ENCODE measurements around the gene ICAM2. TPM values are rescaled to one million over a fixed set of nuclear protein-coding genes. Genes with fewer than 3 reads are reported as not detected.

The ICAM2 gene
- total RNA-seq, 1 experiment from 2014 or later = 0.33 TPM

- ATAC-seq = no peak
- no peak overlapping the region for H3K4me3 Mint-ChIP-seq
- ChIA-PET CTCF (interaction anchor here (0.7 to 1.6 kb wide), 4 partner anchors 15 to 92 kb away, joined by 3 to 4 read pairs (median 3); no protein-coding TSS in a partner anchor), POLR2A (no interaction called here)
- H3K27me3 Mint-ChIP-seq (ENCODE audit: low read depth) = peaks cover 29% of the 10 kb centered on the region
- H3K36me3 Mint-ChIP-seq = no peaks in the 10 kb centered on the region
- no peak overlapping the region for H3K27ac Mint-ChIP-seq
- no peak for DNase-seq (ENCODE audit: low spot score)
- no peaks in the 10 kb centered on the region for H3K9me3 Mint-ChIP-seq
- H3K4me1 Mint-ChIP-seq = peaks cover 19% of the 10 kb centered on the region
- TF ChIP-seq, protein P1, sequence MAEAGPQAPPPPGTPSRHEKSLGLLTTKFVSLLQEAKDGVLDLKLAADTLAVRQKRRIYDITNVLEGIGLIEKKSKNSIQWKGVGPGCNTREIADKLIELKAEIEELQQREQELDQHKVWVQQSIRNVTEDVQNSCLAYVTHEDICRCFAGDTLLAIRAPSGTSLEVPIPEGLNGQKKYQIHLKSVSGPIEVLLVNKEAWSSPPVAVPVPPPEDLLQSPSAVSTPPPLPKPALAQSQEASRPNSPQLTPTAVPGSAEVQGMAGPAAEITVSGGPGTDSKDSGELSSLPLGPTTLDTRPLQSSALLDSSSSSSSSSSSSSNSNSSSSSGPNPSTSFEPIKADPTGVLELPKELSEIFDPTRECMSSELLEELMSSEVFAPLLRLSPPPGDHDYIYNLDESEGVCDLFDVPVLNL (CRISPR knock-in tag; IDR thresholded peaks at IDR 0.05; ENCODE audit: borderline replicate concordance, low read depth) = no peak
- TF ChIP-seq CDX4 (CRISPR knock-in tag; IDR thresholded peaks at IDR 0.05; ENCODE audit: borderline replicate concordance) (no peak), ESRRA (CRISPR knock-in tag; IDR thresholded peaks at IDR 0.05; ENCODE audit: borderline replicate concordance) (no peak), JUN (CRISPR knock-in tag; IDR thresholded peaks at IDR 0.05) (no peak), FOXP4 (CRISPR knock-in tag; IDR thresholded peaks at IDR 0.05) (no peak), RORB (CRISPR knock-in tag; IDR thresholded peaks at IDR 0.05) (no peak), ZNF671 (CRISPR knock-in tag; IDR thresholded peaks at IDR 0.05) (no peak), ZNF263 (CRISPR knock-in tag; IDR thresholded peaks at IDR 0.05; ENCODE audit: low read depth) (no peak), SMAD4 (CRISPR knock-in tag; IDR thresholded peaks at IDR 0.05) (no peak), SMAD3 (CRISPR knock-in tag; IDR thresholded peaks at IDR 0.05; ENCODE audit: borderline replicate concordance) (no peak), PRRX2 (CRISPR knock-in tag; IDR thresholded peaks at IDR 0.05) (no peak)
Measured at GRCh38 chr17:64001091-64001579, 19.3 kb downstream of the ICAM2 start.

DNA sequence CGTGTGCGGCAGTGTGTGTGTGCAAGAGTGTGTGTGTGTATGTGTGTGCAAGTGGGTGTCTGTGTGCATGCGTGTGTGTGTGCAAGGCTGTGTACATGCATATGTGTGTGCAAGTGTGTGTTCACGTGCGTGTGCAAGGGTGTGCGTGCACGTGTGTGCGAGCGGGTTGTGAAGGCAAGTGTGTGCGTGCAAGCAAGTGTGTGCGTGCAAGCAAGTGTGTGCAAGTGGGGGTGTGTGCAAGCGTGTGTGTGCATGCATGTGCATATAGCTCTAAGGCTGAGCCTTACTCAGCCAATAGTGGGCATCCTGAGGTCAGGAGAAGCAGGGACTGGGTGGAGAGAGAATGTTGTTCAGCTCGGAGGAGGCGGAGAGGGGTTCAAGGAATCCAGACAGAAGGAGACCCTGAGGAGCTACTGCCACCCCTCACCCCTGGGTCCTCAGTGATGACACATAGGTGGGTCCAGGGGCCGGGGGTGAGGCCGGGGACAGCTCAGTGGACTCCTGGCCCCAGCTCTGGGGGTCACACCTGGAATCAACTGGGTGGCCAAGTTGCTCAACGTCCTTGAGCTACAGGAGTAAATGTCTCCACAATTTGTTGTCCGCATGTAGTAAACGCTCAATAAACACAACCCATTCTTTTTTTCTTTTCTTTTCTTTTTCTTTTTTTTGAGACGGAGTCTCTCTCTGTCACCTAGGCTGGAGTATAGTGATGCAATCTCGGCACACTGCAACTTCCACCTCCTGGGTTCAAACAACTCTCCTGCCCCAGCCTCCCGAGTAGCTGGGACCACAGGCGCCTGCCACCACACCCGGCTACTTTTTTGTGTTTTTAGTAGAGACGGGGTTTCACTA is 20.5 kb downstream of the ICAM2 start:
- Mint-ChIP-seq H3K27ac (peak overlapping the region; percentile 73; the same call in 1 of the 2 replicates), H3K4me3 (peak overlapping the region; percentile 86), H3K27me3 (ENCODE audit: low read depth) (peaks cover 33% of the 10 kb centered on the region), H3K36me3 (no peaks in the 10 kb centered on the region), H3K4me1 (peaks cover 16% of the 10 kb centered on the region), H3K9me3 (no peaks in the 10 kb centered on the region)
- CTCF ChIA-PET = interaction anchor here (1.3 to 8.7 kb wide), 4 partner anchors 10 to 81 kb away, joined by 7 to 46 read pairs (median 13); partner anchors contain the start of gene GH1
- TF ChIP-seq, protein P2, sequence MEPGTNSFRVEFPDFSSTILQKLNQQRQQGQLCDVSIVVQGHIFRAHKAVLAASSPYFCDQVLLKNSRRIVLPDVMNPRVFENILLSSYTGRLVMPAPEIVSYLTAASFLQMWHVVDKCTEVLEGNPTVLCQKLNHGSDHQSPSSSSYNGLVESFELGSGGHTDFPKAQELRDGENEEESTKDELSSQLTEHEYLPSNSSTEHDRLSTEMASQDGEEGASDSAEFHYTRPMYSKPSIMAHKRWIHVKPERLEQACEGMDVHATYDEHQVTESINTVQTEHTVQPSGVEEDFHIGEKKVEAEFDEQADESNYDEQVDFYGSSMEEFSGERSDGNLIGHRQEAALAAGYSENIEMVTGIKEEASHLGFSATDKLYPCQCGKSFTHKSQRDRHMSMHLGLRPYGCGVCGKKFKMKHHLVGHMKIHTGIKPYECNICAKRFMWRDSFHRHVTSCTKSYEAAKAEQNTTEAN (CRISPR knock-in tag; IDR thresholded peaks at IDR 0.05) = peak; percentile 99
- no peak for TF ChIP-seq ZNF423 (CRISPR knock-in tag; IDR thresholded peaks at IDR 0.05)
- no peak for ATAC-seq
- POLR2A ChIA-PET = no interaction called here
- DNase-seq (ENCODE audit: low spot score) = no peak

DNA sequence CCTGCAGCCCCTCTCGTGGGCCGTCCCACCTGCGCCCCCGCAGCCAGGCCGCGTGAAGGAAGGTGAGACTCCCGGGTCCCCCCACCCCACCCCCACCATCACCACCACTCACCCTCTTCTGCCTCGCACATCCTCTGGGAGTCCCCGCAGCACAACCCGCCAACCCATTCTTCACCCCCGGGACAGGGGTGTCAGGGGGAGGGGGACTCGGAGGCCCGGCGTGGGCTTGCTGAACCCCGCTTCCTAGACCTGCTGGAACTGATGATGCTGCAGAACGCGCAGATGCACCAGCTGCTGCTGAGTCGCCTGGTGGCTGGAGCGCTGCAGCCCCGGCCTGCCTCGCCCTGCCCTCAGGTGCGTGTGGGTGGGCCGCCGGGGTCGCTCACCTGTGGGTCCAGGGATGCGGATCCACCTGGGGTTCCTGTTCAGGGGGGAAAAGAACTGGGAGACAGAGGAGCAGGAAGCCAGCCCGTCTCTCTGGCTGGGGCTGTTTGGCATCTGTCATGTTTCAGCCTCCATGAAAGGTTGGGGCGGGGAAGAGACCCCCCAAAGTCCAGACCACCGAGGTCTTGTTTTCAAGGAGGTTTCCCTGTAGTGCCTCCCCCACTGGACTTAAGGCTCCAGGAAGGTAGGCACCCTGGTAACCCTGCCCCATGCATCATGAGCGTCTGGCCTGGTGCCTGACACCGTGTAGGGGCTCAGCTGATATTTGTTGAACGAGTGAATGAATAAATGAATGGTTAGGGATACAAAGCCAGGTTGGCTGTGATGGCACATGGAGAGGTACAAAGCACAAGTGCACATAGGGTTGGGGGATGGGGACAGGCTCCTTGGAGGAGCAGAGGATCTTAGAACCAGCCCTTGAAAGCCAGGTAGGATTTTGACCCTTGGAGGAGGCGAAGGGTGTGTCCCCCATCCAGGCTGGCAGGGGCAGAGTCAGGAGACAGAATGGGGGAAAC is 21.4 kb downstream of the ICAM2 start:
- Mint-ChIP-seq H3K27ac (no peak overlapping the region), H3K27me3 (ENCODE audit: low read depth) (peaks cover 34% of the 10 kb centered on the region), H3K36me3 (no peaks in the 10 kb centered on the region), H3K4me3 (peak overlapping the region; percentile 86), H3K4me1 (peaks cover 16% of the 10 kb centered on the region), H3K9me3 (no peaks in the 10 kb centered on the region)
- DNase-seq (ENCODE audit: low spot score) (no peak), ATAC-seq (peak; percentile 37)
- ChIA-PET POLR2A (no interaction called here), CTCF (interaction anchor here (0.5 to 8.7 kb wide), 12 partner anchors 8 to 135 kb away, joined by 3 to 46 read pairs (median 5); partner anchors contain the start of gene GH1)
- no peak for TF ChIP-seq RORB (CRISPR knock-in tag; IDR thresholded peaks at IDR 0.05)
- TF ChIP-seq ZNF121 (CRISPR knock-in tag; IDR thresholded peaks at IDR 0.05) = no peak
- no peak for TF ChIP-seq ZNF416 (CRISPR knock-in tag; IDR thresholded peaks at IDR 0.05)
- TF ChIP-seq ATF1 (CRISPR knock-in tag; IDR thresholded peaks at IDR 0.05) = no peak
